Erythroblast (primary cell): ENCODE data around the gene OR2L2.

Experiments used
- GATA1 ChIP-seq: IDR thresholded peaks from 2 replicates; pipeline ENCODE4 v1.6.1; 2011; ENCODE audit warnings: low read depth, mild to moderate bottlenecking, control low read depth, low read length, moderate library complexity
- POLR2A ChIP-seq: IDR thresholded peaks from 2 replicates; pipeline ENCODE4 v1.6.1; 2011; ENCODE audit warnings: mild to moderate bottlenecking, low read length

GRCh38 chr1:248054671-248055070 lies 24.8 kb downstream of the OR2L2 start:
- TF ChIP-seq POLR2A (no peak), GATA1 (no peak)
